DOHH2 (cell line): ENCODE data around the gene CDK5.

Experiments
- H3F3A ChIP-seq: fragments of 200-600 bp; sonication (generic), shearing (Covaris generic); 2 replicates; pipeline ENCODE4 v1.6.0; 2016; ENCODE audit warnings: antibody characterized with exemption, mild to moderate bottlenecking; ENCODE audit not compliant: control insufficient read depth, insufficient read depth
- H3K27ac ChIP-seq: fragments of 200-600 bp; sonication (generic); 2 replicates; pipeline ENCODE4 v1.5.1; 2014; ENCODE audit warnings: low read depth, mild to moderate bottlenecking, low read length, moderate library complexity
- H3K27me3 ChIP-seq: fragments of 200-600 bp; sonication (generic); 2 replicates; pipeline ENCODE4 v1.6.1; 2014; ENCODE audit warnings: mild to moderate bottlenecking, low read length, mixed read lengths; ENCODE audit not compliant: control insufficient read depth
- H3K36me3 ChIP-seq: fragments of 200-600 bp; sonication (generic); 2 replicates; pipeline ENCODE4 v1.6.1; 2014; ENCODE audit warnings: mild to moderate bottlenecking, low read length, moderate library complexity, mixed read lengths; ENCODE audit not compliant: control insufficient read depth
- H3K4me1 ChIP-seq: fragments of 200-600 bp; sonication (generic); 2 replicates; pipeline ENCODE4 v1.6.1; 2014; ENCODE audit warnings: mild to moderate bottlenecking, low read length, mixed read lengths; ENCODE audit not compliant: control insufficient read depth
- H3K4me2 ChIP-seq: fragments of 200-600 bp; sonication (generic); 2 replicates; pipeline ENCODE4 v1.6.0; 2014; ENCODE audit warnings: mild to moderate bottlenecking, low read length, moderate library complexity
- H3K4me3 ChIP-seq: fragments of 200-600 bp; sonication (generic); 2 replicates; pipeline ENCODE4 v1.5.1; 2014; ENCODE audit warnings: mild to moderate bottlenecking, low read length, mixed read lengths
- H3K79me2 ChIP-seq: fragments of 200-600 bp; sonication (generic); 2 replicates; pipeline ENCODE4 v1.6.1; 2014; ENCODE audit warnings: mild to moderate bottlenecking, low read length, mixed read lengths; ENCODE audit not compliant: control insufficient read depth
- H3K9me2 ChIP-seq: fragments of 200-600 bp; sonication (generic); replicated peaks from 2 replicates; pipeline ENCODE4 v1.6.1; 2014; ENCODE audit warnings: mild to moderate bottlenecking, low read length, mixed read lengths; ENCODE audit not compliant: control insufficient read depth
- H3K9me3 ChIP-seq: fragments of 200-600 bp; sonication (generic); 2 replicates; pipeline ENCODE4 v1.6.1; 2014; ENCODE audit warnings: antibody characterized with exemption, low read length, mixed read lengths; ENCODE audit not compliant: control insufficient read depth, insufficient read depth
- H4K20me1 ChIP-seq: fragments of 200-600 bp; sonication (generic); 2 replicates; pipeline ENCODE4 v1.6.0; 2014; ENCODE audit warnings: low read depth, mild to moderate bottlenecking, antibody characterized with exemption, low read length, moderate library complexity; ENCODE audit not compliant: control insufficient read depth, insufficient read depth
- CTCF ChIP-seq: fragments of 200-600 bp; sonication (generic); IDR thresholded peaks from one replicate; pipeline ENCODE4 v1.5.1; 2014; ENCODE audit warnings: antibody characterized with exemption, mild to moderate bottlenecking, low read depth, low read length; ENCODE audit not compliant: poor library complexity, severe bottlenecking
- EZH2phosphoT487 ChIP-seq: fragments of 200-600 bp; sonication (generic); IDR thresholded peaks from 2 replicates; pipeline ENCODE4 v1.6.1; 2017; ENCODE audit warnings: borderline replicate concordance, mild to moderate bottlenecking, antibody characterized with exemption, low read length, moderate library complexity, mixed read lengths

CDK5 gene

GRCh38 chr7:151035902-151036301 is 21.8 kb downstream of the CDK5 start:
- Histone ChIP-seq H3K79me2 (no peaks in the 10 kb centered on the region), H3K4me1 (no peaks in the 10 kb centered on the region), H3K4me2 (no peak overlapping the region), H3K9me3 (no peaks in the 10 kb centered on the region), H3K9me2 (no peaks in the 10 kb centered on the region), H3F3A (no peaks in the 10 kb centered on the region), H3K36me3 (peaks cover 31% of the 10 kb centered on the region), H3K27me3 (no peaks in the 10 kb centered on the region), H4K20me1 (peaks cover 4% of the 10 kb centered on the region; the same call in 1 of the 2 replicates), H3K4me3 (no peak overlapping the region), H3K27ac (no peak overlapping the region)
- TF ChIP-seq EZH2phosphoT487 (no peak), CTCF (no peak)

GRCh38 chr7:151035026-151035717 is 22.5 kb downstream of the CDK5 start:
- H3K4me1 ChIP-seq, result no peaks in the 10 kb centered on the region; the same call in 1 of the 2 replicates
- H3K4me2 ChIP-seq, result no peak overlapping the region

GRCh38 chr7:151034312-151035025 is 23.2 kb downstream of the CDK5 start:
- no peak for TF ChIP-seq EZH2phosphoT487
- TF ChIP-seq CTCF, result no peak
- peaks cover 6% of the 10 kb centered on the region for H3K79me2 ChIP-seq
- H3K27me3 ChIP-seq, result no peaks in the 10 kb centered on the region
- H3F3A ChIP-seq, result no peaks in the 10 kb centered on the region
- H3K36me3 ChIP-seq, result peaks cover 31% of the 10 kb centered on the region
- H3K4me1 ChIP-seq, result peaks cover 4% of the 10 kb centered on the region
- no peaks in the 10 kb centered on the region for H3K9me3 ChIP-seq
- no peak overlapping the region for H3K4me3 ChIP-seq
- no peak overlapping the region for H3K27ac ChIP-seq
- H4K20me1 ChIP-seq, result peaks cover 4% of the 10 kb centered on the region; the same call in 1 of the 2 replicates
- H3K9me2 ChIP-seq, result no peaks in the 10 kb centered on the region
- H3K4me2 ChIP-seq, result no peak overlapping the region

More at GRCh38 chr7:151035026-151035717, 22.5 kb downstream of the CDK5 start:
- Histone ChIP-seq H3F3A (no peaks in the 10 kb centered on the region), H3K9me3 (no peaks in the 10 kb centered on the region), H3K4me3 (no peak overlapping the region), H3K36me3 (peaks cover 31% of the 10 kb centered on the region), H3K9me2 (no peaks in the 10 kb centered on the region), H4K20me1 (peaks cover 4% of the 10 kb centered on the region; the same call in 1 of the 2 replicates), H3K79me2 (no peaks in the 10 kb centered on the region; the same call in 1 of the 2 replicates), H3K27me3 (no peaks in the 10 kb centered on the region), H3K27ac (no peak overlapping the region)
- TF ChIP-seq CTCF (no peak), EZH2phosphoT487 (no peak)
